Naive thymus-derived CD8-positive, alpha-beta T cell (primary cell): ENCODE measurements around the gene RBMS3. TPM values are rescaled to one million over a fixed set of nuclear protein-coding genes. Genes with fewer than 3 reads are reported as not detected.
"Not testable (repeated sequence)": the region's sequence is repeated elsewhere in the genome, so short reads cannot be mapped to it uniquely, and the experiment has no call there.

Source experiments
- ATAC-seq, 2 donors: fragments of 150-1000 bp; cut with Tn5 transposase in 1 of 2; sonication (Bioruptor Pico), chemical (Tn5 transposase) in 1 of 2; 1 replicate in 1 of 2; 2 replicates in 1 of 2; pipeline ENCODE4 v1.10.0; 2021; ENCODE audit warnings: mild to moderate bottlenecking in 2 of 2, moderate library complexity in 2 of 2
- POLR2A ChIA-PET: fragments of 350-600 bp; sonication (Branson Sonifier 250); formaldehyde crosslinking; loops from one replicate; lab custom pipeline; 2021; ENCODE audit warnings: antibody characterized with exemption; lab: Charles Lee
- DNase-seq, 10 donors: peaks; one replicate each; pipeline versions ENCODE4 v3.0.0 to v3.0.0-alpha.2; 2020 to 2022
- H3K27ac Mint-ChIP-seq, 10 donors: one replicate each; pipeline ENCODE4 v1.8.0; 2020 to 2022; ENCODE audit warnings: mild to moderate bottlenecking in 10 of 10, mixed read lengths in 10 of 10, moderate library complexity in 4 of 10, inconsistent platforms in 1 of 10
- H3K27me3 Mint-ChIP-seq, 5 donors: one replicate each; pipeline ENCODE4 v1.8.0; 2021 to 2022; ENCODE audit warnings: mixed read lengths in 5 of 5
- H3K36me3 Mint-ChIP-seq, 3 donors: one replicate each; pipeline ENCODE4 v1.8.0; 2020 to 2022; ENCODE audit warnings: mixed read lengths in 3 of 3, mild to moderate bottlenecking in 2 of 3, inconsistent platforms in 1 of 3
- H3K4me1 Mint-ChIP-seq, 4 donors: one replicate each; pipeline ENCODE4 v1.8.0; 2021 to 2022; ENCODE audit warnings: mixed read lengths in 4 of 4
- H3K4me3 Mint-ChIP-seq, 10 donors: one replicate each; pipeline ENCODE4 v1.8.0; 2020 to 2022; ENCODE audit warnings: mild to moderate bottlenecking in 10 of 10, mixed read lengths in 10 of 10, moderate library complexity in 6 of 10, inconsistent platforms in 1 of 10
- H3K9me3 Mint-ChIP-seq, 9 donors: one replicate each; pipeline ENCODE4 v1.8.0; 2020 to 2022; ENCODE audit warnings: mixed read lengths in 9 of 9, mild to moderate bottlenecking in 3 of 9, inconsistent platforms in 1 of 9, moderate library complexity in 1 of 9
- polyA plus RNA-seq, 3 donors: library from polyadenylated mRNA; unstranded; fragments of 300-500 nt; fragmentation: Illumina TruSeq; gene quantifications; one replicate each; pipeline ENCODE4 v1.2.3, GENCODE V29; 2021
- total RNA-seq, 8 experiments: library from RNA in 2 of 8; stranded (reverse) in 2 of 8; gene quantifications; one replicate each; pipeline ENCODE4 v1.2.3 and lab custom pipeline; 2021 to 2026

Gene RBMS3
- total and polyA plus RNA-seq, 5 experiments from 2014 or later, result not detected

GRCh38 chr3:29512641-29513040 lies 231.8 kb downstream of the RBMS3 start:
- no peaks in the 10 kb centered on the region for H3K36me3 Mint-ChIP-seq
- ATAC-seq (no peak), DNase-seq (no peak)
- peaks cover 0 to 9% (median 2%) of the 10 kb centered on the region in 9 donors for H3K9me3 Mint-ChIP-seq
- H3K4me1 Mint-ChIP-seq, result peaks cover 0 to 10% (median 0%) of the 10 kb centered on the region in 4 donors
- H3K27ac Mint-ChIP-seq, result no peak overlapping the region
- H3K4me3 Mint-ChIP-seq, result no peak overlapping the region
- POLR2A ChIA-PET, result no interaction called here
- peaks cover 2 to 10% (median 9%) of the 10 kb centered on the region in 5 donors for H3K27me3 Mint-ChIP-seq

DNA sequence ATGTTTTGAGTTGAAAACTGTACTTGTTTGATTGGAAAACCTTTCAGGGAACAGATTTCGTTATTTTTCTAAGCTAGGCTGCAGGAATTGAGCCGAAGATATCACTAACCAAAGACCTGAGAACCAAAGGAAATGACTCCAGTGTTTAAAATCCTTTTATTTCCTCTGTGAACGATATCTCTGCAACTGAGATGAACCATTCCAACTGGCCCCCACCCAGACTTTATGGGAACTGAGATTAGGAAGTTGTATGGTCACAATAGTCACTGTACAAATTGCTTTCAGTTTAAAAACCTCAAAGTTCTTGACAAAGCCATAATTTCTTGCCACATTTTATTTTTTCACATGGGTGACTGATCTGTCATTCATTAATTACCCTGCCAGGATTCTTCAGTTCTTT lies 232.4 kb downstream of the RBMS3 start:
- ATAC-seq, result no peak
- Mint-ChIP-seq H3K27me3 (peaks cover 2 to 10% (median 9%) of the 10 kb centered on the region in 5 donors), H3K9me3 (peaks cover 0 to 9% (median 2%) of the 10 kb centered on the region in 9 donors), H3K27ac (no peak overlapping the region), H3K4me3 (no peak overlapping the region), H3K36me3 (no peaks in the 10 kb centered on the region), H3K4me1 (peaks cover 0 to 10% (median 0%) of the 10 kb centered on the region in 4 donors)
- POLR2A ChIA-PET, result no interaction called here
- no peak for DNase-seq

DNA sequence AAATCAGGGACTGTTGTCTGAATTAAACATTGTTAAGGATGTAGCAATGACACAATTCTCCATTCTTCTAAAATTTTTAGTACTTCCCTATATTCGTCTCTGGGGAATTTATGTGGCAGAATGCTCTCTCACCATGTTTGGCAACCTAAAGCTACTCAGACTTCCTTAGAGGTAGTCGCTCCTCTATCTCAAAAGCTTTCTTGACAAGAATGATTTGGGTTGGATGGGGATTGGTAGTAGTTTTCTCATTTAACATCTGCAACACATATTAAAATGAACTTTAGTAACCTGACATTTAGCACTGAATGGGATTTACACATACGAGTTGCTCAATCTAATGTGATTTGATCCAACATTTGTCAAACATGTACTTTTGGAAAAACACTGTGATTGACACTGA lies 233.3 kb downstream of the RBMS3 start:
- peaks cover 0 to 10% (median 0%) of the 10 kb centered on the region in 4 donors for H3K4me1 Mint-ChIP-seq

GRCh38 chr3:29514912-29515311 lies 234.0 kb downstream of the RBMS3 start:
- DNase-seq (no peak), ATAC-seq (no peak)
- H3K9me3 Mint-ChIP-seq, result peaks cover 0 to 7% (median 0%) of the 10 kb centered on the region in 9 donors
- peaks cover 0 to 10% (median 0%) of the 10 kb centered on the region in 4 donors for H3K4me1 Mint-ChIP-seq
- no peaks in the 10 kb centered on the region for H3K36me3 Mint-ChIP-seq
- H3K4me3 Mint-ChIP-seq, result no peak overlapping the region
- no peak overlapping the region for H3K27ac Mint-ChIP-seq
- POLR2A ChIA-PET, result no interaction called here
- peaks cover 0 to 7% (median 5%) of the 10 kb centered on the region in 5 donors for H3K27me3 Mint-ChIP-seq

More for the DNA sequence above, 233.3 kb downstream of the RBMS3 start:
- POLR2A ChIA-PET, result no interaction called here
- Mint-ChIP-seq H3K27ac (no peak overlapping the region), H3K9me3 (peaks cover 0 to 7% (median 0%) of the 10 kb centered on the region in 9 donors), H3K27me3 (peaks cover 2 to 10% (median 7%) of the 10 kb centered on the region in 5 donors), H3K4me3 (no peak overlapping the region), H3K36me3 (no peaks in the 10 kb centered on the region)
- ATAC-seq (no peak), DNase-seq (no peak)

DNA sequence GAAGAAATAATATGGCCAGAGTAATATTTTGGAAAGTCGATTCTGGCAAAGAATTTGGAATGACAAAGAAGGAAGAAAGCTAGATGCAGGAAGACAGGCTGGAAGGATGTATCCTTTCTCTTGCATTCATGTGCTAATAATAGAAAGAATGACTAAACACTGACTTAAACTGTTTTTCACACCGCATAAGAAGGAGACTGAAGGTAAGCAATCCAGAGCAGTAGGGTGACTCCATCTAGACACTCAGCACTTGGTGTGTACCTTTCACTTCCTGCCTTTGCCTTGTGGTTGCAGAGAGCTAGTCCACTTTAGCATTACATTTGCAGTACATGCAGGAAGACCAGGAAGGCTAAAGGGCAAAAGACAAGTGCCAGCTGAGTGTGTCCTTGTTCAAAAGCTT lies 234.6 kb downstream of the RBMS3 start:
- Mint-ChIP-seq H3K9me3 (peaks cover 0 to 4% (median 0%) of the 10 kb centered on the region in 9 donors), H3K4me1 (peaks cover 0 to 10% (median 0%) of the 10 kb centered on the region in 4 donors), H3K36me3 (no peaks in the 10 kb centered on the region), H3K27me3 (peaks cover 0 to 7% (median 3%) of the 10 kb centered on the region in 5 donors), H3K4me3 (no peak overlapping the region), H3K27ac (no peak overlapping the region)
- POLR2A ChIA-PET, result no interaction called here
- DNase-seq, result no peak
- no peak for ATAC-seq

- Mint-ChIP-seq H3K36me3 (no peaks in the 10 kb centered on the region), H3K9me3 (peaks cover 0 to 4% (median 0%) of the 10 kb centered on the region in 9 donors), H3K27me3 (peaks cover 0 to 7% (median 2%) of the 10 kb centered on the region in 5 donors), H3K4me3 (no peak overlapping the region), H3K27ac (no peak overlapping the region), H3K4me1 (peaks cover 0 to 10% (median 0%) of the 10 kb centered on the region in 4 donors)
- ATAC-seq (no peak), DNase-seq (no peak)
- POLR2A ChIA-PET, result no interaction called here
These were observed 235.3 kb downstream of the RBMS3 start for GRCh38 chr3:29516164-29516563.

- Mint-ChIP-seq H3K27me3 (peaks cover 0 to 5% (median 0%) of the 10 kb centered on the region in 5 donors), H3K27ac (no peak overlapping the region), H3K9me3 (peaks cover 0 to 3% (median 0%) of the 10 kb centered on the region in 9 donors), H3K4me1 (no peaks in the 10 kb centered on the region), H3K4me3 (no peak overlapping the region), H3K36me3 (no peaks in the 10 kb centered on the region)
- ATAC-seq, result no peak
- DNase-seq, result no peak
- POLR2A ChIA-PET, result no interaction called here
These were observed 239.9 kb downstream of the RBMS3 start for GRCh38 chr3:29520764-29521163.

- POLR2A ChIA-PET, result no interaction called here
- Mint-ChIP-seq H3K27me3 (peaks cover 0 to 5% (median 0%) of the 10 kb centered on the region in 5 donors), H3K4me3 (no peak overlapping the region), H3K9me3 (peaks cover 0 to 3% (median 0%) of the 10 kb centered on the region in 9 donors), H3K36me3 (no peaks in the 10 kb centered on the region), H3K4me1 (no peaks in the 10 kb centered on the region), H3K27ac (no peak overlapping the region)
- ATAC-seq (no peak), DNase-seq (no peak)
These were observed 240.4 kb downstream of the RBMS3 start for GRCh38 chr3:29521293-29521692.

GRCh38 chr3:29521751-29522150 lies 240.9 kb downstream of the RBMS3 start:
- DNase-seq, result no peak
- no peaks in the 10 kb centered on the region for H3K4me1 Mint-ChIP-seq
- H3K36me3 Mint-ChIP-seq, result no peaks in the 10 kb centered on the region
- no peak for ATAC-seq
- peaks cover 0 to 5% (median 0%) of the 10 kb centered on the region in 5 donors for H3K27me3 Mint-ChIP-seq
- H3K9me3 Mint-ChIP-seq, result peaks cover 0 to 3% (median 0%) of the 10 kb centered on the region in 9 donors
- POLR2A ChIA-PET, result no interaction called here
- H3K27ac Mint-ChIP-seq, result no peak overlapping the region
- H3K4me3 Mint-ChIP-seq, result no peak overlapping the region

DNA sequence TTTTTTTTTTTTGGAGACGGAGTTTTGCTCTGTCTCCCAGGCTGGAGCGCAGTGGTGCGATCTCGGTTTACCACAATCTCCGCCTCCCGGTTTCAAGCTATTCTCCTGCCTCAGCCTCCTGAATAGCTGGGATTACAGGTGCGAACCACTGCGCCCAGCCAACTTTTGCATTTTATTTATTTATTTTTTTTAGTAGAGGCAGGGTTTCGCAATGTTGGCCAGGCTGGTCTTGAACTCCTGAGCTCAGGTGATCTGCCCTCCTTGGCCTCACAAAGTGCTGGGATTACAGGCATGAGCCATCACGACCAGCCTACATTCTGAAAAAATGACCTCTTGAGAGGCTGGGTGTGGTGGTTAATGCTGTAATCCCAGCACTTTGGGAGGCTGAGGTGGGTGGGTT lies 243.6 kb downstream of the RBMS3 start:
- ATAC-seq, H3K4me1 Mint-ChIP-seq, H3K4me3 Mint-ChIP-seq, H3K36me3 Mint-ChIP-seq, H3K27me3 Mint-ChIP-seq, DNase-seq, H3K9me3 Mint-ChIP-seq, H3K27ac Mint-ChIP-seq: not testable (repeated sequence)
- POLR2A ChIA-PET, result interaction anchor here (0.7 kb wide), 1 partner anchor 52 kb away, joined by 11 read pairs; no protein-coding TSS in a partner anchor

- no peak for DNase-seq
- Mint-ChIP-seq H3K36me3 (no peaks in the 10 kb centered on the region), H3K27me3 (peaks cover 0 to 5% (median 0%) of the 10 kb centered on the region in 5 donors), H3K27ac (no peak overlapping the region), H3K4me1 (no peaks in the 10 kb centered on the region), H3K9me3 (peaks cover 0 to 3% (median 0%) of the 10 kb centered on the region in 9 donors), H3K4me3 (no peak overlapping the region)
- POLR2A ChIA-PET, result no interaction called here
- no peak for ATAC-seq
These were observed 244.5 kb downstream of the RBMS3 start for GRCh38 chr3:29525254-29525881.

- ATAC-seq, result no peak
- POLR2A ChIA-PET, result no interaction called here
- Mint-ChIP-seq H3K27ac (no peak overlapping the region), H3K9me3 (peaks cover 0 to 3% (median 0%) of the 10 kb centered on the region in 9 donors), H3K27me3 (peaks cover 0 to 5% (median 0%) of the 10 kb centered on the region in 5 donors), H3K4me3 (no peak overlapping the region), H3K36me3 (no peaks in the 10 kb centered on the region), H3K4me1 (no peaks in the 10 kb centered on the region)
- no peak for DNase-seq
These were observed 246.4 kb downstream of the RBMS3 start for GRCh38 chr3:29527246-29527645.

DNA sequence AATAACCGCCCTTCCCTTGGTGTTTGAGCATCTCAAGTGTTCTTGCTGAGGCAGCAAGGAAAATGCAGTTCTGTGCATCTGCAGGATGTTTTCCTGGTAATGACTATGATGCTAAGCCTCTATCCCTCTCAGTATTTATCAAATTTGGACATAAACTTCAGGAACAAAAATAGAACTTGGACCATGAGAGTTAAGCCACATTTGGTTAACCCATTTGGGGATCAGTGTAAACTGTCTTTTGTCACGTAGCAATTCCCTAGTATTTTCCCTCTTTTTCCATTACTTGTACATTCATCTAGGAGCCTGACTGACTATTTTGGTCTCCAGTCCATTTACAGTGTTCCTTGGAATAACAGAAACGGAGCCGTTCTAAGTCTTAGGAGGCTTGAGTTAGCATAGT lies 250.8 kb downstream of the RBMS3 start:
- DNase-seq, result no peak
- ATAC-seq, result no peak
- Mint-ChIP-seq H3K36me3 (no peaks in the 10 kb centered on the region), H3K9me3 (no peaks in the 10 kb centered on the region), H3K4me1 (no peaks in the 10 kb centered on the region), H3K4me3 (no peak overlapping the region), H3K27me3 (peaks cover 0 to 1% (median 0%) of the 10 kb centered on the region in 5 donors), H3K27ac (no peak overlapping the region)
- POLR2A ChIA-PET, result no interaction called here
